ENCODE measurements around the gene PHACTR1.

- TF ChIP-seq CTCF (IDR thresholded peaks at IDR 0.05) = no peak
- TF ChIP-seq POLR2A (IDR thresholded peaks at IDR 0.05) = no peak
Measured at GRCh38 chr6:12991435-12991834, 274.9 kb downstream of the PHACTR1 start.
